GM21423 (cell line): ENCODE measurements around the gene LLGL2.

Source experiments
- ATAC-seq: cut with Tn5 transposase; IDR thresholded peaks from one replicate; pipeline ENCODE4 v1.9.1; 2021; ENCODE audit warnings: mild to moderate bottlenecking, moderate library complexity; ENCODE audit not compliant: unreplicated experiment

Gene LLGL2

DNA sequence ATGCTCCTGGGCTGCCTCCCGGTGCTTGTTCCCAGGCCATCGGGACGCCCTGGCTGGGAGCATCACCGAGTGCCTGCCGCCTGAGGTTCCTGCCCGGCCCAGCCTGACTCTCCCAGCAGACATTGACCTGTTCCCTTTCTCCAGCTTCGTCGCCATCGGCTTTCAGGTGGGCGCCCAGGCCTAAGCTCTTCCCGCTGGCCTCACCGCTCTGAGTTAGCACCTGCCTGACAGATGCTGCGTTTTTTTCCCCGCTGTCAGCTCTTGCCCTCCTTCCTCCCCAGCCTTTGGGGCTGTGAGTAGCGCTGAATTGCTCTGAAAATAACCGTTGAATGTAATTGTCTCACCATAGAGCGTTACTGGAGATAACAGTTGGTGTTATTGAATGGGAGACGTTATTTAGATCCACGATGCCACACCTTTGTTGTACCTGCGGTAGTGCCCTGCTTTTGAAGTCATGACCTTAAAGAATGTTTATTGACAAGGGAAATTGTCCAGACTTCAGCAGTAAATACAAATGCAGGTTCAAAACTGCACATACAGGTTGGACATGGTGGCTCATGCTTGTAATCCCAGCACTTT is 86.4 kb downstream of the LLGL2 start:
- ATAC-seq = no peak

GRCh38 chr17:75612906-75613626 is 87.6 kb downstream of the LLGL2 start:
- no peak for ATAC-seq

DNA sequence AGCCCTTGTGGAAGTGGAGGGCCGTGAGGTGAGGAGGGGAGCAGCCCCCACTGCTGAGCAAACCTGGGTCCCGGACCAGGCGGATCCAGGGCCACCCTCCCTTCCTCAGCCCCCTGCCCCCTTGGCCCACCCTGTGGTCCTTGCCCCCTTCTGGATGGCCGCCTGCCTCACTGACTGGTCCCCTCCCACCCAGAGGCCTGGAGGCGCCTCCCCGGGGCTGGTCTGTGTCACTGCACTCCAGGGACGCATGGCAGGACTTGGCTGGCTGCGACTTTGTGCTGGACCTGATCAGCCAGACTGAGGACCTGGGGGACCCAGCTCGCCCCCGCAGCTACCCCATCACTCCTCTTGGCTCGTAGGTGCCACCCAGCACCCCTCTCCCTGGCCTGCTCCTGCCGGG is 88.5 kb downstream of the LLGL2 start:
- no peak for ATAC-seq

- ATAC-seq = no peak
Measured at GRCh38 chr17:75614556-75615270, 89.2 kb downstream of the LLGL2 start.

GRCh38 chr17:75615301-75615700 is 89.8 kb downstream of the LLGL2 start:
- ATAC-seq = no peak

DNA sequence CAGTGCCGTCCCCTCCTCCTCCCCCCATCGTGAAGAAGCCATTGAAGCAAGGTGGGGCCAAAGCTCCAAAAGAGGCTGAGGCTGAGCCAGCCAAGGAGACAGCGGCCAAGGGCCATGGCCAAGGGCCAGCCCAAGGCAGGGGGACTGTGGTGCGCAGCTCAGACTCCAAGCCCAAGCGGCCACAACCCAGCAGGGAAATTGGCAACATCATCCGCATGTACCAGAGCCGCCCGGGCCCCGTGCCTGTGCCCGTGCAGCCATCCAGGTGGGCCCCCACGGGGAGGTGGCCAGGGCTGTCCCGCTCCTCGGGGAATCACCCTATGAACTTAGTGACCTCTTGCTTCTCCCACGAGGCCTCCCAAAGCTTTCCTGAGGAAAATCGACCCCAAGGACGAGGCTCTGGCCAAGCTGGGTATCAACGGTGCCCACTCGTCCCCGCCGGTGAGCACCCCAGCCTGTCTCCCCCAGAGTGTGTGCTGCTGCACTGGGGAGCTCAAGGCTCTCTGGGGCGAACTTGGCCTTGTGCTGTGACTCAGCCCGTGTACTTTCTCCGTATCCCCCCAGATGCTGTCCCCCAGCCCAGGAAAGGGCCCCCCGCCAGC is 91.1 kb downstream of the LLGL2 start:
- no peak for ATAC-seq

GRCh38 chr17:75617218-75617617 is 91.7 kb downstream of the LLGL2 start:
- ATAC-seq = no peak

- no peak for ATAC-seq
Measured at GRCh38 chr17:75617675-75618074, 92.2 kb downstream of the LLGL2 start.

GRCh38 chr17:75619506-75620431 is 94.3 kb downstream of the LLGL2 start:
- ATAC-seq = no peak

- ATAC-seq = no peak
Measured at GRCh38 chr17:75621489-75621888, 96.0 kb downstream of the LLGL2 start.

DNA sequence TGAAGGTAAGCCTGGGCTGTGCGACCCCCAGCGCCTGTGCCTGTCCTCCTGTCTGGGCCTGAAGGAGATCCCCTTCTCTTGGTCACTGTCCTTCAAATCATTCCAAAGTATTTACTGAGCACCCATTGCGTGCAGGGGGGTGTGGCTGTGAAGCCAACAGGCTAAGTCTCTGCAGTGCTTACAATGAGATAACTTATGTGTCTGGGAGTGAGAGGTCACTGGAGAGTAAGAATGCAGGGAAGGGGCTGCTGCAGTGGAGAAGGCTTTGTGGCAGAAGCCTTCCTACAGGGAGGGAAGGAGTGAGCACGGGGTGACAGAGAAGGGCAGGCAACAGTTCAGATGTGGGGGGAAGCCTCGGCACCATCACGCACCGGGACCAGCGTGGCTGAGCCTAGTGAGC is 96.6 kb downstream of the LLGL2 start:
- no peak for ATAC-seq

- no peak for ATAC-seq
Measured at GRCh38 chr17:75622771-75623273, 97.3 kb downstream of the LLGL2 start.

DNA sequence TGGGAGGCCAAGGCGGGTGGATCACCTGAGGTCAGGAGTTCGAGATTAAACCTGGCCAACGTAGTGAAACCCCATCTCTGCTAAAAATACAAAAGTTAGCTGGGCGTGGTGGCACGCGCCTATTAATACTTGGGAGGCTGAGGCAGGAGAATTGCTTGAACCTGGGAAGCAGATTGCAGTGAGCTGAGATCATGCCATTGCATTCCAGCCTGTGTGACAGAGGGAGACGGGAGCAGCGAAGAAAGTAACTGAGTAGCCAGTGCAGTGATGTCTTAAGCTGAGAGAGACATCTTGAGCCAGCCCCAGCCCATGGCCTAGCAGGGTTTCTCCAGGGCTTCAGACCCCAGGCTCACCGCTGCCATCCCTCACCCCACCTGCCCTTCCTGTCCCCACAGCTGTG is 97.9 kb downstream of the LLGL2 start:
- ATAC-seq = no peak

DNA sequence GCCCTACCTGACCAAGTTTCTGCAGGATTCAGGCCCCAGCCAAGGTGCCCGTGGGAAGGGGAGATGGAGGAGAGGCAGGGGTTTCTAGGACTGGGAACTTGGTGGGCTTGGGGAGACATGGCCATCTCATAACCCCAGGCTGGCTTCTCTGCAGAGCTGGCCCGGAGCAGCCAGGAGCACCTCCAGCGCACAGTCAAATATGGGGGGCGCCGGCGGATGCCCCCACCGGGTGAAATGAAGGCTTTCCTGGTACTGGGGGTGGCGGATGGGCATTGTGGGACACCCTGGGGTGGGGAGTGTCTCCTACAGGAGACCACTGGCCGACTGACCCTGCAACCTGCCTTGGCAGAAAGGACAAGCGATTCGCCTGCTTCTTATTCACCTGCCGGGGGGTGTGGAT is 98.5 kb downstream of the LLGL2 start:
- no peak for ATAC-seq
